ENCODE data around the gene AACS.

GRCh38 chr12:125097427-125097826 is 32.2 kb downstream of the AACS start:
- TF ChIP-seq POLR2AphosphoS5 (IDR thresholded peaks at IDR 0.05; ENCODE audit: low read depth) (no peak), CTCF (IDR thresholded peaks at IDR 0.05; ENCODE audit: insufficient read depth, low read length) (no peak)

Data from HL-60 (cell line).